Activated T-helper 1 cell treated with anti-CD3 and anti-CD28 coated beads, Interleukin-12 subunit alpha, Interleukin-12 subunit beta, Interleukin-2, Interleukin-4 antibody, amounts not matched to agents 30 ng/mL and 10 ng/mL and 1 ng/mL, durations not matched to agents 14 hours and 24 hours and 36 hours (primary cell): ENCODE measurements around the gene SMTNL2. TPM values are rescaled to one million over a fixed set of nuclear protein-coding genes. Genes with fewer than 3 reads are reported as not detected.
"Not testable (repeated sequence)": the region's sequence is repeated elsewhere in the genome, so short reads cannot be mapped to it uniquely, and the experiment has no call there.

Source experiments
- DNase-seq: peaks from one replicate; pipeline ENCODE4 v3.0.0; 2021; ENCODE audit warnings: low spot score
- H3K27ac Mint-ChIP-seq: one replicate; pipeline ENCODE4 v1.8.0; 2021; ENCODE audit warnings: mild to moderate bottlenecking, mixed read lengths
- H3K27me3 Mint-ChIP-seq: one replicate; pipeline ENCODE4 v1.8.0; 2022; ENCODE audit warnings: mild to moderate bottlenecking, moderate library complexity, mixed read lengths; ENCODE audit not compliant: insufficient read depth
- H3K36me3 Mint-ChIP-seq: one replicate; pipeline ENCODE4 v1.8.0; 2021; ENCODE audit warnings: low read depth, mixed read lengths
- H3K4me1 Mint-ChIP-seq: one replicate; pipeline ENCODE4 v1.8.0; 2021; ENCODE audit warnings: low read depth, mixed read lengths
- H3K4me3 Mint-ChIP-seq: one replicate; pipeline ENCODE4 v1.8.0; 2021; ENCODE audit warnings: mild to moderate bottlenecking, moderate library complexity, mixed read lengths
- H3K9me3 Mint-ChIP-seq: one replicate; pipeline ENCODE4 v1.8.0; 2021; ENCODE audit warnings: mixed read lengths
- intact Hi-C: fragments of 100-400 bp; cut with micrococcal nuclease; formaldehyde crosslinking; loops from one replicate; pipeline ENCODE4 v1.15.1; 2024
- total RNA-seq: library from RNA; stranded (reverse); gene quantifications from 2 replicates; pipeline ENCODE4 v1.2.3, GENCODE V29; 2022

Gene SMTNL2
- total RNA-seq, 1 donor from 2014 or later: not detected

DNA sequence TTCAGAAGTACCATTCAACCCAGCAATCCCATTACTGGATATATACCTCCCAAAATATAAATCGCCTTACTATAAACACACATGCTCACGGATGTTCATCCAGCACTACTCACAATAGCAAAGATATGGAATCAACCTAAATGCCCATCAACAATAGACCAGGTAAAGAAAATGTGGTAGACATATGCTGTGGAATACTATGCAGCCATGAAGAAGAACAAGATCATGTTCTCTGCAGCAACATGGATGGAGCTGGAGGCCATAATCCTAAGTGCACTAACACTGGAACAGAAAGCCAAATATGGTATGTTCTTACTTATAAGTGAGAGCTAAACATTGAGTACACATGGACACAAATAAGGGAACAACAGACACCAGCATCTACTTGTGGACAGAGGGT, 49.3 kb downstream of the SMTNL2 start:
- Mint-ChIP-seq H3K36me3 (no peaks in the 10 kb centered on the region), H3K4me1 (peaks cover 16% of the 10 kb centered on the region), H3K27ac (no peak overlapping the region), H3K27me3 (peaks cover 39% of the 10 kb centered on the region), H3K9me3 (peaks cover 5% of the 10 kb centered on the region), H3K4me3 (no peak overlapping the region)
- DNase-seq: no peak
- intact Hi-C loops: no loop called here

DNA sequence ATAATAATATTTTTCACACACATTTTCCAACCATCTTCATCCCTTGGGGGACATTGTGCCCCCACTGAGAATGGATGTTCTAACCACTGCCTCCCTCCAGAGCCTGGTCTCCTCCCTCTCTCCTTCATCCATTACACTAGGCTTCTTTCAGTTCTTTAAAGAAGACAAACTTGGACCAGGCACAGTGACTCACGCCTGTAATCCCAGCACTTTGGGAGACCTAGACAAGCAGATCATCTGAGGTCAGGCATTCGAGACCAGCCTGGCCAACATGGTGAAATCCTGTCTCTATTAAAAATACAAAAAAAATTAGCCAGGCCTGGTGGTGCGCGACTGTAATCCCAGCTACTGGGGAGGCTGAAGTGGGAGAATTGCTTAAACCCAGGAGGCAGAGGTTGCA, 50.6 kb downstream of the SMTNL2 start:
- H3K27me3 Mint-ChIP-seq: peaks cover 47% of the 10 kb centered on the region
- H3K9me3 Mint-ChIP-seq: peaks cover 5% of the 10 kb centered on the region
- no peak for DNase-seq
- no peak overlapping the region for H3K4me3 Mint-ChIP-seq
- no peak overlapping the region for H3K27ac Mint-ChIP-seq
- H3K4me1 Mint-ChIP-seq: peaks cover 23% of the 10 kb centered on the region
- intact Hi-C loops: no loop called here
- no peaks in the 10 kb centered on the region for H3K36me3 Mint-ChIP-seq

DNA sequence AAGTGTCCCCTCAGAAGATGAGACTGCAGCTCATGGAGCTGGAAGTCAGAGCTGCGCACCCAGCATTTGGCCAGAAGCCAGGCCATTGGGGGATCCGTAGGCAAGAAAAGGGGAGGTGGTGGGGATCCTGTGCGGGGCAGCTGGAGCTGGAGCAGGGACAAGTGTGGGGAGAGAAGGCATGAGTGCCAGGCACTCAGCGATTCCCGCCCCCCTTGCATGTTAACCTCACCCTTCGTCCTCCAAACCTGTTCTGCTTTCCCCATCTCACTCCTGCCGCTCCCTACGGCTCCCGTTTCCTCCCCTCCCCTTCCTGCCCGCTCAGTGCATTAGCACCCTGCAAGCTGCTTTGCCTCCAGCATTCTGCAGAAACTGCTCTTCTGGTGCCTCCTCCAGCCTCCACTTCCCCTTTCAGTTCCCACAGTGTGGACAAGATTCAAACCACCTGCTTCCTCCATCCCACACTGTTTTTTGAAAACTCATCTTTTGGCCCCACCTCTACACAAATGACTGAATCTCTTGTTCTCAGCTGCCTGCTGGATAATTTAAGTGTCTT, 51.6 kb downstream of the SMTNL2 start:
- no peak for DNase-seq
- Mint-ChIP-seq H3K27me3 (peaks cover 51% of the 10 kb centered on the region), H3K4me3 (peak overlapping the region; percentile 52), H3K36me3 (no peaks in the 10 kb centered on the region), H3K9me3 (peaks cover 5% of the 10 kb centered on the region), H3K27ac (peak overlapping the region; percentile 0), H3K4me1 (peaks cover 23% of the 10 kb centered on the region)
- intact Hi-C loops: no loop called here

DNA sequence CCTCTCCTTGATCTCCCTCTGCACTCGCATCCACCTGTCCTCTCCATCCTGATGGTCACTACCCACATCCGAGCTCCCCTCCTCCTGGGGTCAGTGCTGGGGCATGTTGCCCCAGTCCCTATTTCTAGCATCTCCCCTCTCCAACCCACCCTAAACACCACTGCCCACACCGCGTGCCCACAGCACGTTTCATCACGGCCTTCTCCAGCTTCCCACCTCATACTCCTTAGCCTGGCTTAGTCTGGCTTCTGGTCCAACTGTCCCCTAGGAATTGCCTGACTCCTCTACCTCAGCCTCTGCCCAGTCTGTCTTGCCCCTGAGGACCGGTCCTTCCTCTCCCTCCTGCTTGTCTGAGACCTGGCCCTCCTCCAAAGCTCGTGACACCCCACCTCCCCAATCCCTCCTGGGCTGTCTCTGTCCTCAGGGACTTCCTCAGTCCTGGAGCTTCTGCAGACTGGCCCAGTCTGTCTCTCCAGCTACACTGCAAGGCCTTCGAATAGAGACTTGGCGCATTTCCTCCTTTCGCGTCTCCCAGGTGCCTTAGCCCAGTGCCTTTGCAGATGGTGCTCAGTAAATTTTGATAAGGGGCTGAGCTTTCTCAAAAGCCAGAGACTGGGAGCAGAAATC, 52.3 kb downstream of the SMTNL2 start:
- Mint-ChIP-seq H3K27ac (no peak overlapping the region), H3K36me3 (no peaks in the 10 kb centered on the region), H3K4me3 (no peak overlapping the region), H3K9me3 (peaks cover 5% of the 10 kb centered on the region), H3K27me3 (peaks cover 56% of the 10 kb centered on the region), H3K4me1 (peaks cover 25% of the 10 kb centered on the region)
- DNase-seq: no peak
- intact Hi-C loops: no loop called here

DNA sequence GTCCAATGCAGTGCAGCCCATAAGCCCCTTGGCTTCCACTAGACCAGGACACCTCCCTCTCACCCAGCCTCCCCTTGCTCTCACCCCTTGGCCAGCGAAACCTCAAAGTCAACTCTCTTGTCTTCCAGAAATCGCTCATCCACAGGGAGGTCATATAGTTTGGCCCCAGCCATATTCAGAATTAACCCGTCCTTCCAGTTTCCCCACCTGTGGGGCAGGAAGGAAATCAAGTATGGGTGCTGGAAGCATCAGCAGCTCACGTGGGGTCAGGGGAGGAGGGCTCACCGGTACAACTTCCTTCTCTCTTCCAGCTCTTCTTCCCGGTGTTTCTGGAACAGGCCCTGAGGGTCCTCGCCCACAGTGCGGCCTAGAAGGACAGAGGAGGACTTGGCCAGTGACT, 54.4 kb downstream of the SMTNL2 start:
- Mint-ChIP-seq H3K4me1 (peaks cover 28% of the 10 kb centered on the region), H3K27me3 (peaks cover 70% of the 10 kb centered on the region)
- H3K27ac Mint-ChIP-seq, intact Hi-C loops, H3K4me3 Mint-ChIP-seq, DNase-seq, H3K36me3 Mint-ChIP-seq, H3K9me3 Mint-ChIP-seq: not testable (repeated sequence)

DNA sequence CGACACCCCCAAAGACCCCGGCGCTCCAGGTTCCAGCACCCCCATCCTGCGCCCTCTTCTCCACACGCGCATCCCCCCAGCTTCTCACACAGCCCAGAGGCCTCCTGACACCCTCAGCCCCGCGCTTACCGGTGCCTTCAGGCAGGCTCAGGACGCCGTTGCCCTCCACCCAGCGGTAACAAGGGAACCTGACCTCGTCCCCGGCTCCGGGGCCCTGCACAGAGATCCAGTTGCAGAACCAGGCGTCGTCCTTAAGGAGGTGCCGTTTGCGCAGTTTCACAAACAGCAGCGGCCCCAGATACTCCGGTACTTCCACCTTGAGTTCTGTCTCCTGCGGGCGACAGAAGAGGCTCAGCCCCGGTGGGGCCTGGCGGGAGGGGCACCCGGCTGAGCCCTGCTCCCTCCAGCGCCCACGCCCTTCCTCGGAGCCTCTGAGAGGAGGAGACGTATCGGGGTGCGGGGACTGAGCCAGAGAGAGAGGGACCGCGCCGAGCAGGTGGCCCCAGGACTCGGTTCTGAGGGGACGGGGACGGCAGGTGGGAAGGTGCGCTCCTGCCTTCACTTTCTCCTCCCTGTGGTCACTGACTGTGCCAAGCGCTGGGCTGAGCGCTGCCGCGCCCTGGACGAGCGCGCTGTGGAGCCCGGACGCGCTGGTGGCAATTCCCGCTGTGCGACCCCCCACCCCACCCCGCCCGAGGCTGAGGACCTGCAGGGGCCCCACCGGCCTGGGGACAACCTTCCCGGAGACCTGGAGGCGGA, 55.2 kb downstream of the SMTNL2 start:
- H3K36me3 Mint-ChIP-seq, H3K27ac Mint-ChIP-seq, DNase-seq, H3K9me3 Mint-ChIP-seq: not testable (repeated sequence)
- intact Hi-C loops: loop anchor here (5.0 kb wide), 1 partner anchor 148 kb away; the partner anchor contains the start of genes GLTPD2 and VMO1
- peaks cover 28% of the 10 kb centered on the region for H3K4me1 Mint-ChIP-seq
- peak overlapping the region; percentile 39 for H3K4me3 Mint-ChIP-seq
- peaks cover 76% of the 10 kb centered on the region for H3K27me3 Mint-ChIP-seq

DNA sequence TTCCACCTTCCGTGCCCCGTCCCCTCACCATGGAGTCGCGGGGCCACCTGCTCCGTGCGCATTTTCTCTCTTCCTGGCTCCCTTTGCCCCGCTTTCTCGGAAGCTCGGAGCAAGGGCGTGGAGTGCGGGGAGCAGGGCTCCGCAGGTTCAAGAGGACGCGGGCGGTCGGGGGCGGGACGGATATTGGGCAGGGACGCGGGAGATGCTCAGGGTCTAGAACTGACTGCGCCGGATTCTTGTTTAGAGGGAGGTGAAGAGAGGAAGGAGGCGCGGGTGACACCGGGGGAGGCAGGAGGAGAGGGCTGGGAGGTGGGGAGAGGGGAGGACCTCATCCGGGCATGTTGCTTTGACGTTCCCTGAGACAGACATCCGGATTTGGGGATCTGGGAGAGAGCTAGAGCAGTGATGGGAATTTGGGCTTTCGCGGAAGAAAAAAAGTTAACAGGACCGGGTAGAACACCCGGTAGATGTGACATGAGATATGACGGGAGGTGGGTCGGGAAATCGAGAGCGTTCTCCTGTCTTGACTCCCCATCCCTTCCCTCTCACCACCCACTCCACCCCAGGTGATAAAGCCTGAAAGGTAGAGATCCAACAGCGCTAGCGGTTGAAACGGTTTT, 56.4 kb downstream of the SMTNL2 start:
- DNase-seq: not testable (repeated sequence)
- intact Hi-C loops: loop anchor here (5.0 kb wide), 1 partner anchor 147 kb away; the partner anchor contains the start of genes GLTPD2 and VMO1
- peak overlapping the region; percentile 7 for H3K4me3 Mint-ChIP-seq

DNA sequence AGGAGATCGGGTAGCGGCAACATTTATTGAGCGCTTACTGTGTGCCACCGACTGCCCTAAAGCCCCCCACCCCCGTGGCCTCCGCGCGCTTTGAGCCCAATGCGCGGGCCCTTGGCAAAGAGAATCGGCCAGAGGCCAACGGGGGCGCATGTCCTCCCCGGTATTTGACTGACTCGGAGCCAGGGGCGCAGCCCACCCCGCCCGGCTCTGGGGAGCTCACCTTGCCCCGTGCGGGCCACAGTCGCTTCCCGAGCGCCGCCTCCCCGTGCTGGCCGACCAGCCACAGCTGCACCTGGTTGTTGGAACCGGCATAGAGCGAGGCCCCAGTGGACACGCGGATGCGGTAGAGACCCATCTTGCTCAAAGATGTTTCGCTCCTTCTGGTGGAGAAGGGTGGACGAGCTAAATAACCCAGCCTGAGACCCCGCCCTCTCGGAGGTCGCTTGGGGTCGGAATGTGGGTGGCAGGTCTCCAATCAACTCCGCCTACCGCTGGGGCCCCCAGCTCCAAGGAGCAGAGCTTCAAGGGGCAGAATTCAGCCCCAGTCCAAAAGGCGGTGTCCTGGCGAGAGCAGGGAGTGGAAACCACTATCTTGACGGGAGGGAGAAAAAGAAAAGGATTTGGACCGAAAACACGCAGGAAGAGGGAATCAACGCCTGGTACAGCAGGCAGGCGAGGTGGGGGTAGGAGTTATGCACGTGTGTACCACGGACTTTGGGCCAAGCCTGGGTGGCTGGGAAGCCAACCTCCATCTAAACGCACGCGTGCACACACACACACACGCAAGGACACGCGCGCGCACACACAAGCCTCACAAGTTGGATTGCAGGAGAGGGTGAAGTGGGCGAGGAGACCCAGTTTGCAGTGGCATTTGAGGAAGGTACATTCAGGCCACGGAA, 57.2 kb downstream of the SMTNL2 start, which contains the start of gene ALOX15:
TSS of gene ALOX15 (minus strand) at position 382 of the 899 bp plus-strand sequence. CDS start at position 355, 27 bp downstream.
- DNase-seq: no peak
- no peaks in the 10 kb centered on the region for H3K36me3 Mint-ChIP-seq
- peaks cover 16% of the 10 kb centered on the region for H3K4me1 Mint-ChIP-seq
- intact Hi-C loops: loop anchor here (5.0 kb wide), 1 partner anchor 146 kb away; the partner anchor contains the start of genes GLTPD2 and VMO1
- H3K27me3 Mint-ChIP-seq: peaks cover 74% of the 10 kb centered on the region
- H3K9me3 Mint-ChIP-seq: no peaks in the 10 kb centered on the region
- H3K27ac Mint-ChIP-seq: no peak within 1 kb of the TSS
- H3K4me3 Mint-ChIP-seq: peak within 1 kb of the TSS; percentile 7

More for the DNA sequence above, 56.4 kb downstream of the SMTNL2 start:
- Mint-ChIP-seq H3K27me3 (peaks cover 78% of the 10 kb centered on the region), H3K4me1 (peaks cover 25% of the 10 kb centered on the region)
- H3K27ac Mint-ChIP-seq, H3K9me3 Mint-ChIP-seq, H3K36me3 Mint-ChIP-seq: not testable (repeated sequence)

DNA sequence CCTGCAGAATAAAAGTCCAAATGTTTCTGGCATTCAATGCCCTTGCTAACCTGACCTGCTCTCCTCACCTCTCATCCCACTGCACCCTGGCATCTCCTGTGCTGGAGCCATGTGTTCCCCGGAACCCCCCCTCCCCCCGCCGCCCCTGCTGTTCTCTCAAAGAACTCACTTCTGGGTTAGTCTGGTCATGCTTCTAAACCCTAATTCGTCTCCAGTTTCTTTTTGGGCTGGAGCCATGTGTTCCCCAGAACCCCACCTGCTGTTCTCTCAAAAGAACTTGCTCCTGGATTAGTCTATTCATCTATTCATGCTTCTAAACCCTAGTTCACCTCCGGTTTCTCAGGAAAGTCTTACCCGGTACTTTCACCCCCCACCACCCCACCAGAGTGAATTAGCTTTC, 58.0 kb downstream of the SMTNL2 start:
- peaks cover 12% of the 10 kb centered on the region for H3K4me1 Mint-ChIP-seq
- H3K4me3 Mint-ChIP-seq: no peak overlapping the region
- no peak overlapping the region for H3K27ac Mint-ChIP-seq
- H3K27me3 Mint-ChIP-seq: peaks cover 67% of the 10 kb centered on the region
- H3K9me3 Mint-ChIP-seq: no peaks in the 10 kb centered on the region
- no peaks in the 10 kb centered on the region for H3K36me3 Mint-ChIP-seq
- DNase-seq: no peak
- intact Hi-C loops: loop anchor here (5.0 kb wide), 1 partner anchor 145 kb away; the partner anchor contains the start of genes GLTPD2 and VMO1

DNA sequence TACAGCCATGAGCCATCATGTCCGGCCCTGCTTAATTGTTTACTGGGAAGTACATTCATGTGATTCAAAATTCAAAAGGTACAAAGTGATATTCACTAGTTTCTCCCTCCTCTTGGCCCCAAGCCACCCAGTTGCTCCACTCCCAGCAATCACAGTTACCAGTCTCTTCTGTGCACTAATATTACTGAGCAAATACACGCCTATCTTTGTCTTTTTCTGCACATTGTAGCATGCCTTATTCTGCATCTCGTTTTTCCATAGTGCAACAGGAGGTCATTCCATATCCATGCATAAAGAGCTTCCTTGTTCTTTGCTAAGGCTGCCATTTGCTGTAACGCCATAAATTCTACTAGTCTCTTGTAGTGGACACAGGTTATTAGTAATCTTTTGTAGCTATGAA, 59.3 kb downstream of the SMTNL2 start:
- Mint-ChIP-seq H3K9me3 (no peaks in the 10 kb centered on the region), H3K27me3 (peaks cover 69% of the 10 kb centered on the region), H3K36me3 (no peaks in the 10 kb centered on the region), H3K4me3 (no peak overlapping the region), H3K27ac (no peak overlapping the region), H3K4me1 (peaks cover 12% of the 10 kb centered on the region)
- intact Hi-C loops: loop anchor here (5.0 kb wide), 1 partner anchor 144 kb away; the partner anchor contains the start of genes GLTPD2 and VMO1
- DNase-seq: no peak

DNA sequence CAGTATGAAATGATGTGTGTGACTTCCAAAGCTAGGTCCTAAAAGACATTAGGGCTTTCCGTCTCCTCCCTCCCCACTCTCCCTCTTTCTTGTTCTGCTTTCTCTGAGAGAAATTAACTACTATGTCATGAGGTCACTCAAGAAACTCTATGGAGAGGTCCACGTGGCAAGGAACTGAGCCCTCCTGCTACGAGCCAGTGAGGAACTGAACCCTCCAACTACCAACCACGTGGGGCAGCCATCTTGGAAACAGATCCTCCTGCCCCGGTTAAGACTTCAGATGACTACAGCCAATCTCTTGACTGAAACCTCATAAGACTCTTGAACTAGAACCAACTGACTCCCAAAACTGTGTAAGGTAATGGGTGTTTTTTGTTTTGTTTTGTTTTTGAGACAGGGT, 61.3 kb downstream of the SMTNL2 start:
- Mint-ChIP-seq H3K4me3 (no peak overlapping the region), H3K27ac (no peak overlapping the region), H3K9me3 (no peaks in the 10 kb centered on the region), H3K4me1 (peaks cover 5% of the 10 kb centered on the region), H3K36me3 (no peaks in the 10 kb centered on the region), H3K27me3 (peaks cover 68% of the 10 kb centered on the region)
- DNase-seq: no peak
- intact Hi-C loops: no loop called here

DNA sequence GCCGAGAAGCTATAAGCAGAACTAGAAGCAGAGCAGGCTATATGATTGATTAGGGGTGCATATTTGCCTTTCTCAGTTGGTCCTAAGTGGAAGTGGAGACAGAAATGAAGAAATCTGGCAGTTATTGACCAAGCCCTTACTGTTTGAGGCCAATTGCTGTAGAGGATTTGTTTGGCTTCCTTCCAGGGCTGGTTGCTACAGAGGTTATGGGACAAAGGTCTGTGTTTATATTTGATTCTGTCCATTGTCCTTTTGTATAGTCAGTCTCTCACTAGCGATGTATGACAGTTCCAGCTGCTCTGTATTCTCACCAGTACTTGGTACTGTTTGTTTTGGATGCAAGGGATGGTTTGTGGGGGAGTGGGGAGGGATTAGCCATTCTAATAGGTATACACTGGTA, 64.4 kb downstream of the SMTNL2 start:
- Mint-ChIP-seq H3K36me3 (no peaks in the 10 kb centered on the region), H3K27me3 (peaks cover 43% of the 10 kb centered on the region), H3K27ac (no peak overlapping the region), H3K9me3 (no peaks in the 10 kb centered on the region), H3K4me1 (no peaks in the 10 kb centered on the region), H3K4me3 (no peak overlapping the region)
- no peak for DNase-seq
- intact Hi-C loops: no loop called here
